Measurements from ENCODE around the gene SWAP70.

DNA sequence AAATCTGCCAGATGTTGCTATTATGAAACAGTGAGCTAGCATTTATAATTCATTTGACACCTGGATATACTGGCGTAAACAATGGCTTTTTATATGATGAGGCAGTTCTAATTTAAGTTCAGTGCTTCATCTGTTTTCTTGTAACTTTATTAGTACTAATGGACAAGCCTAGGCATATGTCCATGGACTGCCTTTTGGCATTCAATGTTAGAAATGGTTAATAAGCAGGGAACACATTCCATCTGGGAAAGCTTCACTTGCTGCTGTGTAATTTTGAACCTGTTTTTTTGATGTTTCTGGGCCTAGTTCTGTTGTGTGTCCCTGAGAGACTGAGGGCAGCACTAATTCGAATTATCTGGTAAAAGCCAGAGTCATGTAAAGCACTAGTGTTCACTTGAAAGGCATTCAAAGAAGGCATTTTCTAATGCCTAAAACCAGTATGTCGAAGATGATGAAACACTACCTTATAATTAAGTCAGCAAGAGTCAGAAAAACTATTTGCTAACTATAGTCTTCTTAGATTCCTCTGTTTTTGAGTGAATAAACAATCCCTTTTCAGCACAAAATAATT lies 138.5 kb downstream of the SWAP70 start:
- TF ChIP-seq BHLHE40 (IDR thresholded peaks at IDR 0.05; ENCODE audit: borderline replicate concordance) = no peak
- no peak for TF ChIP-seq FOXM1 (IDR thresholded peaks at IDR 0.05; ENCODE audit: borderline replicate concordance)
- TF ChIP-seq SUZ12 (IDR thresholded peaks at IDR 0.05) = no peak
- TF ChIP-seq FOXA1 (IDR thresholded peaks at IDR 0.05) = no peak
- no peak for TF ChIP-seq TARDBP (IDR thresholded peaks at IDR 0.05)
- TF ChIP-seq FOXK2 (IDR thresholded peaks at IDR 0.05) = no peak
- no peak for TF ChIP-seq CTBP1 (IDR thresholded peaks at IDR 0.05; ENCODE audit: borderline replicate concordance)
- no peak for TF ChIP-seq ELF4 (IDR thresholded peaks at IDR 0.05)
- no peak for TF ChIP-seq SP1 (IDR thresholded peaks at IDR 0.05)
